ENCODE measurements around the gene RAI1. TPM values are rescaled to one million over a fixed set of nuclear protein-coding genes. Genes with fewer than 3 reads are reported as not detected.

RAI1 gene
- total RNA-seq, 2 experiments from 2014 or later = 17.1 to 49.4 TPM

DNA sequence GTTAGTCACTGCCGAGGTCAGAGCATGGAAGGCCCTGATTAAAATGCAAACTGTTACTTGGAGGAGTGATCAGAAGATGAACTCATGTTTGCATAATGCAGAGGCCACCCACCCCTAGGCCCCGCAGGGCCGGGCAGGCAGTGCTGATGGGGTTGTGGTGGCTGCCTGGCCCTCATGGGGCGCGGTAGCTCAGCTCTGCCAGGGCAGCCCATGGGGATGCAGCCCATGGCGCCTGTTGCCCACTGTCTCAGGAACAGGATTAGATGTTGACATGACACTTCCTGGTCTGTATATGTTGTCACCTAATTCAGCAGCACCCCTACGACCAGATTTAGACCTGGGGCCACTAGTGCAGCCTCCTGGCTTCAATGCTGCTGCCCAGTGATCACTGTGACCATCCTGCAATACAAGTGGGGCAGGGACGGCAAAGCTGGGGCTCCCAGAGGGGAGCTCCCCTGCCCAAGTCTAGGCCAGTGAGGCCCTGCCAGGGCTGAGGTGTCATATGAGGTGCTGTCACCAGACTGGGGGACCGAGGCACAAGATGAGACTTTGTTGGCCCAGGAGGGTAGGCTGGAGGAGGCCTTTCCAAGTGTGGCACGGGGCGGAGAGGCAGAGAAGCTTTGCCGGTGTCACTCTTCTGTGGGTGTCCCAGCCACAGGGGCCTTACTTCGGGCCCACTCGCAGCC lies 49.1 kb downstream of the RAI1 start:
- H3K9me3 ChIP-seq (ENCODE audit: low read length) = no peaks in the 10 kb centered on the region
- ChIA-PET CTCF (ENCODE audit: unreplicated experiment) (no interaction called here), POLR2A (no interaction called here)
- BruUV-seq (replicated peaks) = no TSS peak
- H3K27ac ChIP-seq (ENCODE audit: low read depth, low read length, poor library complexity, severe bottlenecking) = no peak overlapping the region
- H4K20me1 ChIP-seq (ENCODE audit: insufficient read depth, low read length) = peaks cover 7% of the 10 kb centered on the region; the same call in 1 of the 2 replicates
- no peak for DNase-seq (ENCODE audit: low spot score)
- no peak overlapping the region for H3K4me3 ChIP-seq (ENCODE audit: low read depth, low read length, poor library complexity, severe bottlenecking)
- H2AFZ ChIP-seq (ENCODE audit: low read length) = no peak overlapping the region
- intact Hi-C loops (cut with micrococcal nuclease; ENCODE audit: unreplicated experiment) = no loop called here
- H3K9me2 ChIP-seq (ENCODE audit: insufficient read depth, low read length) = no peaks in the 10 kb centered on the region
- H3K36me3 ChIP-seq (ENCODE audit: insufficient read depth, low read length) = peaks cover 9% of the 10 kb centered on the region; the same call in 1 of the 2 replicates
- TF ChIP-seq EZH2phosphoT487 (IDR thresholded peaks at IDR 0.05; ENCODE audit: borderline replicate concordance, low read depth, low read length) = no peak
- TF ChIP-seq, protein P1, sequence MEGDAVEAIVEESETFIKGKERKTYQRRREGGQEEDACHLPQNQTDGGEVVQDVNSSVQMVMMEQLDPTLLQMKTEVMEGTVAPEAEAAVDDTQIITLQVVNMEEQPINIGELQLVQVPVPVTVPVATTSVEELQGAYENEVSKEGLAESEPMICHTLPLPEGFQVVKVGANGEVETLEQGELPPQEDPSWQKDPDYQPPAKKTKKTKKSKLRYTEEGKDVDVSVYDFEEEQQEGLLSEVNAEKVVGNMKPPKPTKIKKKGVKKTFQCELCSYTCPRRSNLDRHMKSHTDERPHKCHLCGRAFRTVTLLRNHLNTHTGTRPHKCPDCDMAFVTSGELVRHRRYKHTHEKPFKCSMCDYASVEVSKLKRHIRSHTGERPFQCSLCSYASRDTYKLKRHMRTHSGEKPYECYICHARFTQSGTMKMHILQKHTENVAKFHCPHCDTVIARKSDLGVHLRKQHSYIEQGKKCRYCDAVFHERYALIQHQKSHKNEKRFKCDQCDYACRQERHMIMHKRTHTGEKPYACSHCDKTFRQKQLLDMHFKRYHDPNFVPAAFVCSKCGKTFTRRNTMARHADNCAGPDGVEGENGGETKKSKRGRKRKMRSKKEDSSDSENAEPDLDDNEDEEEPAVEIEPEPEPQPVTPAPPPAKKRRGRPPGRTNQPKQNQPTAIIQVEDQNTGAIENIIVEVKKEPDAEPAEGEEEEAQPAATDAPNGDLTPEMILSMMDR (conservative IDR thresholded peaks at IDR 0.05; ENCODE audit: low read length) = no peak
- H3K79me2 ChIP-seq (ENCODE audit: insufficient read depth, low read depth, low read length) = no peaks in the 10 kb centered on the region
- no peak overlapping the region for H3K4me2 ChIP-seq (ENCODE audit: low read length)
- peaks cover 10% of the 10 kb centered on the region for H3K4me1 ChIP-seq (ENCODE audit: insufficient read depth, low read length, poor library complexity, severe bottlenecking)

DNA sequence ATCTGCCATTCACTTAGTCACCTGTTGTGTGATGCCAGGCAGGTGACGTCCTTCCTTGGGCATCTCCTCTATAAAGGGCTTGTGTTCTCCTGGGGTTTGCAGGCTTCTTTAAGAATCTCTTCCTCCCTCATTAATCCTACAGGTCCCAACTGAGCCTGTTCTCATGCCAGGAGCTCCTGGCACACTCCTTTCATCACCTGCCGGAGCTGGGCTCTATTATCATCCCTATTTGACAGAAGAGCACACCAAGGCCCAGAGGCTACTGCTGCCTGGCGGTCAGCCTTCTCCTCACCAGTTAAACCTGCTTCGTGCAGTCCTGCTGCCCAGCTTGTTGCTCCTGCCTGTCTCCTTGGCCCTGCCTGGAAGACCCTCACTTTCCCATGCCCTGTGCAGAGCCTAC lies 51.2 kb downstream of the RAI1 start:
- intact Hi-C loops (cut with micrococcal nuclease; ENCODE audit: unreplicated experiment) = no loop called here
- Histone ChIP-seq H2AFZ (ENCODE audit: low read length) (no peak overlapping the region), H4K20me1 (ENCODE audit: insufficient read depth, low read length) (peaks cover 7% of the 10 kb centered on the region; the same call in 1 of the 2 replicates), H3K36me3 (ENCODE audit: insufficient read depth, low read length) (peaks cover under 1% of the 10 kb centered on the region; the same call in 1 of the 2 replicates), H3K27ac (ENCODE audit: low read depth, low read length, poor library complexity, severe bottlenecking) (no peak overlapping the region), H3K4me1 (ENCODE audit: insufficient read depth, low read length, poor library complexity, severe bottlenecking) (no peaks in the 10 kb centered on the region), H3K9me3 (ENCODE audit: low read length) (no peaks in the 10 kb centered on the region), H3K9me2 (ENCODE audit: insufficient read depth, low read length) (no peaks in the 10 kb centered on the region), H3K79me2 (ENCODE audit: insufficient read depth, low read depth, low read length) (no peaks in the 10 kb centered on the region), H3K4me2 (ENCODE audit: low read length) (no peak overlapping the region), H3K4me3 (ENCODE audit: low read depth, low read length, poor library complexity, severe bottlenecking) (no peak overlapping the region)
- BruUV-seq (replicated peaks) = no TSS peak
- TF ChIP-seq, protein P1 (conservative IDR thresholded peaks at IDR 0.05; ENCODE audit: low read length) = no peak
- TF ChIP-seq EZH2phosphoT487 (IDR thresholded peaks at IDR 0.05; ENCODE audit: borderline replicate concordance, low read depth, low read length) = no peak
- DNase-seq (ENCODE audit: low spot score) = no peak
- ChIA-PET POLR2A (no interaction called here), CTCF (ENCODE audit: unreplicated experiment) (no interaction called here)

DNA sequence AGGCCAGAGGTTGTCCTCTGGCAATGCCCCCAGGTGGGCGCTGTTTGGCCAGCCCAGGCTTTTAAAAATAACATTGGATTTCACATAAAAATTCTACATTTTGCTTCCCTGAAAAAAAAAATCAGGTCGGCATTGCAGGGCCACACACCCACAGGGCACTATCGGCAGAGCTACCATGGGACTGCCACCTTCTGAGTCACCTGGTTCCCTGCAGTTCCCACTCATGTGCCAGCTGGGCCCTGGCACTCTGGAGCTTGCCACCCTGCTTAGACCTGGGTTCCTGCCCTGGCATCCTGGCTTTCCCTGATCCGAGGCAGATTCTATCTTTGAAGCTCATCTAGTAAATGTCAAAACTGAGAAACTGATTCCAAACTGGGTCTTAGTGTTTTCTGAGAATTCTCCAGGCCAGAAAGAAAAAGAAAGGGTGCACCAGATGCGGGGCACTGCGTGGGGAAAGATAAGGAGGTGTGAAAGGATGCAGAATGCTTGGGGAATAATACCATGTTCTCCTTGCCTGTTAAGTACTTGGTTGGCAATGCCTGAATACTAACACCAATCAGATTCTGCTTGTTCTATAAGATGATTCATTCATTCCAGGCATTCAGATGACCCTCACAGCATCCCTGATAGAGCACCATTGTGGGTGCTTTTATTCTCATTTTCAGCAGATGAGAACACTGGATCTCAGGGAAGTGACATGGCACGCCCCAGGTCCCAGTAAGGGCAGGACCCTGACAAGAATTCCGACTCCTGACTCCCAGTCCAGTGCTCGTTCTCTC lies 51.8 kb downstream of the RAI1 start:
- H4K20me1 ChIP-seq (ENCODE audit: insufficient read depth, low read length) = peaks cover 7% of the 10 kb centered on the region; the same call in 1 of the 2 replicates
- no peak overlapping the region for H3K27ac ChIP-seq (ENCODE audit: low read depth, low read length, poor library complexity, severe bottlenecking)
- intact Hi-C loops (cut with micrococcal nuclease; ENCODE audit: unreplicated experiment) = no loop called here
- H3K9me3 ChIP-seq (ENCODE audit: low read length) = no peaks in the 10 kb centered on the region
- H3K36me3 ChIP-seq (ENCODE audit: insufficient read depth, low read length) = no peaks in the 10 kb centered on the region
- no peaks in the 10 kb centered on the region for H3K79me2 ChIP-seq (ENCODE audit: insufficient read depth, low read depth, low read length)
- ChIA-PET POLR2A (no interaction called here), CTCF (ENCODE audit: unreplicated experiment) (no interaction called here)
- no peaks in the 10 kb centered on the region for H3K4me1 ChIP-seq (ENCODE audit: insufficient read depth, low read length, poor library complexity, severe bottlenecking)
- H3K4me2 ChIP-seq (ENCODE audit: low read length) = no peak overlapping the region
- no peak for TF ChIP-seq EZH2phosphoT487 (IDR thresholded peaks at IDR 0.05; ENCODE audit: borderline replicate concordance, low read depth, low read length)
- TF ChIP-seq, protein P1 (conservative IDR thresholded peaks at IDR 0.05; ENCODE audit: low read length) = no peak
- BruUV-seq (replicated peaks) = no TSS peak
- DNase-seq (ENCODE audit: low spot score) = no peak
- H3K4me3 ChIP-seq (ENCODE audit: low read depth, low read length, poor library complexity, severe bottlenecking) = no peak overlapping the region
- H2AFZ ChIP-seq (ENCODE audit: low read length) = no peak overlapping the region
- H3K9me2 ChIP-seq (ENCODE audit: insufficient read depth, low read length) = no peaks in the 10 kb centered on the region

Data from OCI-LY7 (cell line).